Measurements from ENCODE around the gene CCDC12.

- TF ChIP-seq, protein P1, sequence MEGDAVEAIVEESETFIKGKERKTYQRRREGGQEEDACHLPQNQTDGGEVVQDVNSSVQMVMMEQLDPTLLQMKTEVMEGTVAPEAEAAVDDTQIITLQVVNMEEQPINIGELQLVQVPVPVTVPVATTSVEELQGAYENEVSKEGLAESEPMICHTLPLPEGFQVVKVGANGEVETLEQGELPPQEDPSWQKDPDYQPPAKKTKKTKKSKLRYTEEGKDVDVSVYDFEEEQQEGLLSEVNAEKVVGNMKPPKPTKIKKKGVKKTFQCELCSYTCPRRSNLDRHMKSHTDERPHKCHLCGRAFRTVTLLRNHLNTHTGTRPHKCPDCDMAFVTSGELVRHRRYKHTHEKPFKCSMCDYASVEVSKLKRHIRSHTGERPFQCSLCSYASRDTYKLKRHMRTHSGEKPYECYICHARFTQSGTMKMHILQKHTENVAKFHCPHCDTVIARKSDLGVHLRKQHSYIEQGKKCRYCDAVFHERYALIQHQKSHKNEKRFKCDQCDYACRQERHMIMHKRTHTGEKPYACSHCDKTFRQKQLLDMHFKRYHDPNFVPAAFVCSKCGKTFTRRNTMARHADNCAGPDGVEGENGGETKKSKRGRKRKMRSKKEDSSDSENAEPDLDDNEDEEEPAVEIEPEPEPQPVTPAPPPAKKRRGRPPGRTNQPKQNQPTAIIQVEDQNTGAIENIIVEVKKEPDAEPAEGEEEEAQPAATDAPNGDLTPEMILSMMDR (IDR thresholded peaks at IDR 0.05) = no peak
- no peak for TF ChIP-seq POLR2AphosphoS5 (IDR thresholded peaks at IDR 0.05)
- no peak for TF ChIP-seq EP300 (IDR thresholded peaks at IDR 0.05)
- no peak for TF ChIP-seq POLR2A (IDR thresholded peaks at IDR 0.05)
These were observed 34.5 kb downstream of the CCDC12 start for GRCh38 chr3:46942076-46942475.

Measured in suprapubic skin (tissue), 4 donors.